RPMI8226 (cell line): ENCODE measurements around the gene XIAP.

Experiments used
- DNase-seq: peaks from one replicate; pipeline ENCODE4 v3.0.0-alpha.2; 2015

Gene XIAP

GRCh38 chrX:123961268-123962005 lies 101.6 kb downstream of the XIAP start, which contains the start of gene STAG2:
Gene STAG2 (plus strand): TSS chrX:123961706. CDS start chrX:124022628, 60,922 bp downstream.
- DNase-seq = peak; percentile 79

- DNase-seq = peak; percentile 62
Measured at GRCh38 chrX:123962006-123962467, 102.2 kb downstream of the XIAP start.

- DNase-seq = peak; percentile 93
Measured at GRCh38 chrX:123962794-123963373, 103.0 kb downstream of the XIAP start.
